Ovary (tissue), 3 donors: Measurements from ENCODE around the gene SLC25A30.

Experiments used
- EP300 ChIP-seq: sonication (generic); formaldehyde crosslinking; IDR thresholded peaks from one replicate; pipeline ENCODE4 v1.6.1; 2017; ENCODE audit warnings: antibody characterized with exemption
- TF ChIP-seq, protein P1 (sequence below), 3 donors: fragments of 450-650 bp in 2 of 3; fragments of 200-600 bp in 1 of 3; IDR thresholded peaks; one replicate each; pipeline versions ENCODE4 v1.5.1 to v1.8.0; 2016 to 2022; ENCODE audit warnings: antibody characterized with exemption in 3 of 3, mild to moderate bottlenecking in 1 of 3
- donor health status: DM: no; HTN: no; CAD: no.

GRCh38 chr13:45406421-45406820 lies 11.8 kb downstream of the SLC25A30 start:
- TF ChIP-seq, protein P1, sequence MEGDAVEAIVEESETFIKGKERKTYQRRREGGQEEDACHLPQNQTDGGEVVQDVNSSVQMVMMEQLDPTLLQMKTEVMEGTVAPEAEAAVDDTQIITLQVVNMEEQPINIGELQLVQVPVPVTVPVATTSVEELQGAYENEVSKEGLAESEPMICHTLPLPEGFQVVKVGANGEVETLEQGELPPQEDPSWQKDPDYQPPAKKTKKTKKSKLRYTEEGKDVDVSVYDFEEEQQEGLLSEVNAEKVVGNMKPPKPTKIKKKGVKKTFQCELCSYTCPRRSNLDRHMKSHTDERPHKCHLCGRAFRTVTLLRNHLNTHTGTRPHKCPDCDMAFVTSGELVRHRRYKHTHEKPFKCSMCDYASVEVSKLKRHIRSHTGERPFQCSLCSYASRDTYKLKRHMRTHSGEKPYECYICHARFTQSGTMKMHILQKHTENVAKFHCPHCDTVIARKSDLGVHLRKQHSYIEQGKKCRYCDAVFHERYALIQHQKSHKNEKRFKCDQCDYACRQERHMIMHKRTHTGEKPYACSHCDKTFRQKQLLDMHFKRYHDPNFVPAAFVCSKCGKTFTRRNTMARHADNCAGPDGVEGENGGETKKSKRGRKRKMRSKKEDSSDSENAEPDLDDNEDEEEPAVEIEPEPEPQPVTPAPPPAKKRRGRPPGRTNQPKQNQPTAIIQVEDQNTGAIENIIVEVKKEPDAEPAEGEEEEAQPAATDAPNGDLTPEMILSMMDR (IDR thresholded peaks at IDR 0.05): no peak
- no peak for TF ChIP-seq EP300
